K562 (cell line): Measurements from ENCODE around the gene UBR7. TPM values are rescaled to one million over a fixed set of nuclear protein-coding genes. Genes with fewer than 3 reads are reported as not detected.

Experiments
- ARHGAP35 ChIP-seq: fragments of 450-650 bp; IDR thresholded peaks from 2 replicates; pipeline ENCODE4 v1.6.1; 2018; ENCODE audit not compliant: partially characterized antibody
- C11orf30 ChIP-seq: fragments of 450-650 bp; IDR thresholded peaks from 2 replicates; pipeline ENCODE4 v1.6.1; 2016; ENCODE audit warnings: low read depth, mild to moderate bottlenecking
- FOXP1 ChIP-seq: sonication (generic); formaldehyde crosslinking; IDR thresholded peaks from 2 replicates; pipeline ENCODE4 v1.8.0; 2022; ENCODE audit warnings: mild to moderate bottlenecking, missing genetic modification reagents
- HDAC1 ChIP-seq, 2 experiments: fragments of 450-650 bp; IDR thresholded peaks; 2 replicates each; pipeline ENCODE4 v1.6.1; 2016 to 2017; ENCODE audit warnings: inconsistent platforms in 1 of 2, mild to moderate bottlenecking in 1 of 2, moderate library complexity in 1 of 2
- HNRNPH1 ChIP-seq: fragments of 200-400 bp; formaldehyde crosslinking; optimal IDR thresholded peaks from 2 replicates; pipeline ENCODE3; 2017; ENCODE audit warnings: low read depth, mild to moderate bottlenecking, low read length, moderate library complexity
- HNRNPL ChIP-seq: fragments of 200-400 bp; formaldehyde crosslinking; IDR thresholded peaks from 2 replicates; pipeline ENCODE4 v1.6.1; 2017; ENCODE audit warnings: low read depth, mild to moderate bottlenecking, low read length
- MAZ ChIP-seq, 2 experiments: fragments of 450-650 bp in 1 of 2; sonication (generic) in 1 of 2; formaldehyde crosslinking; IDR thresholded peaks in 1 of 2; conservative IDR thresholded peaks in 1 of 2; 2 replicates each; pipeline versions ENCODE4 v1.4.0 to v1.5.0; 2020; ENCODE audit warnings: mild to moderate bottlenecking in 1 of 2, missing genetic modification reagents in 1 of 2
- MBD2 ChIP-seq: sonication (generic); IDR thresholded peaks from 2 replicates; pipeline ENCODE4 v1.6.1; 2016; ENCODE audit warnings: low read depth, borderline replicate concordance
- MIER1 ChIP-seq: fragments of 450-650 bp; IDR thresholded peaks from 2 replicates; pipeline ENCODE4 v1.6.1; 2016; ENCODE audit warnings: antibody characterized with exemption, mild to moderate bottlenecking, low read depth
- NCOA6 ChIP-seq: fragments of 450-650 bp; IDR thresholded peaks from 2 replicates; pipeline ENCODE4 v1.6.1; 2017; ENCODE audit warnings: mild to moderate bottlenecking
- PML ChIP-seq: IDR thresholded peaks from 2 replicates; pipeline ENCODE4 v1.6.1; 2012; ENCODE audit warnings: low read length, inconsistent platforms
- POLR2AphosphoS5 ChIP-seq: IDR thresholded peaks from 2 replicates; pipeline ENCODE4 v1.6.1; 2011; ENCODE audit warnings: mild to moderate bottlenecking, low read depth, low read length, moderate library complexity; ENCODE audit not compliant: control insufficient read depth, insufficient read depth
- POLR2B ChIP-seq: fragments of 450-650 bp; IDR thresholded peaks from 2 replicates; pipeline ENCODE4 v1.6.1; 2018; ENCODE audit warnings: low read depth; ENCODE audit not compliant: partially characterized antibody
- RBFOX2 ChIP-seq: fragments of 200-400 bp; formaldehyde crosslinking; IDR thresholded peaks from 2 replicates; pipeline ENCODE4 v1.6.1; 2017; ENCODE audit warnings: low read depth, mild to moderate bottlenecking, low read length, moderate library complexity
- RBM14 ChIP-seq: fragments of 200-400 bp; formaldehyde crosslinking; IDR thresholded peaks from 2 replicates; pipeline ENCODE4 v1.6.1; 2018; ENCODE audit warnings: low read depth, mild to moderate bottlenecking, low read length, moderate library complexity, borderline replicate concordance; ENCODE audit not compliant: insufficient read depth
- SMAD4 ChIP-seq: fragments of 250-450 bp; sonication (Bioruptor Pico); conservative IDR thresholded peaks from 2 replicates; pipeline ENCODE4 v1.8.0; 2021; ENCODE audit warnings: inconsistent platforms, mild to moderate bottlenecking, moderate library complexity
- TBL1XR1 ChIP-seq, 2 experiments: IDR thresholded peaks; 2 replicates each; pipeline ENCODE4 v1.6.1; 2012; ENCODE audit warnings: improper control_type of control experiment in 2 of 2, low read length in 2 of 2, mild to moderate bottlenecking in 1 of 2
- TEAD2 ChIP-seq: fragments of 450-650 bp; IDR thresholded peaks from 2 replicates; pipeline ENCODE4 v1.6.1; 2016; ENCODE audit warnings: missing genetic modification characterization, control low read depth, missing compliant biosample characterization
- ZNF766 ChIP-seq: fragments of 200-800 bp; sonication (Bioruptor generic); conservative IDR thresholded peaks from 2 replicates; pipeline ENCODE4 v1.6.1; 2016; ENCODE audit warnings: missing genetic modification characterization, missing compliant biosample characterization
- polyA plus RNA-seq, 8 experiments: library from polyadenylated mRNA; depleted of rRNA in 4 of 8; stranded (reverse) in 5 of 8; unstranded in 3 of 8; fragments of >200 nt; fragmentation: Nextera tagmentation in 2 of 8; fragmentation: Illumina TruSeq in 1 of 8; extraction: Ambion mirVana in 2 of 8; extraction: Trizol in 1 of 8; gene quantifications; 2 replicates each; pipeline versions ENCODE4 v1.2.1 to v1.2.3, GENCODE V29; 2011 to 2014; ENCODE audit warnings: inconsistent platforms in 1 of 8, missing spikeins in 1 of 8
- total RNA-seq, 7 experiments: library from RNA; depleted of rRNA in 6 of 7; stranded (reverse); fragments of >200 nt in 6 of 7; fragmentation: Illumina TruSeq in 2 of 7; extraction: Trizol in 2 of 7; gene quantifications; 2 replicates each; pipeline versions ENCODE4 v1.2.1 to v1.2.3, GENCODE V29; 2011 to 2021; ENCODE audit warnings: low replicate concordance in 1 of 7
- TF ChIP-seq, protein P1 (sequence below): sonication (generic); formaldehyde crosslinking; IDR thresholded peaks from 2 replicates; pipeline ENCODE4 v1.8.1; 2022; ENCODE audit warnings: missing genetic modification reagents
- TF ChIP-seq, protein P2 (sequence below), 3 experiments: fragments of 200-800 bp in 1 of 3; sonication (Bioruptor generic) in 1 of 3; sonication (generic) in 1 of 3; formaldehyde crosslinking in 1 of 3; IDR thresholded peaks; 2 replicates each; pipeline versions ENCODE4 v1.6.1 to v1.8.0; 2016 to 2022; ENCODE audit warnings: mild to moderate bottlenecking in 2 of 3, missing compliant biosample characterization in 2 of 3, missing genetic modification characterization in 2 of 3, missing genetic modification reagents in 1 of 3
- TF ChIP-seq, protein P3 (sequence below): sonication (generic); formaldehyde crosslinking; IDR thresholded peaks from 2 replicates; pipeline ENCODE4 v1.8.0; 2023; ENCODE audit warnings: mild to moderate bottlenecking, missing genetic modification reagents

UBR7 gene
- total and polyA plus RNA-seq, 9 of the 15 experiments (the other 6 are each of a cell fraction or from before 2014, with no cell fraction given) = 12.5 to 63.0 (median 34.4) TPM

DNA sequence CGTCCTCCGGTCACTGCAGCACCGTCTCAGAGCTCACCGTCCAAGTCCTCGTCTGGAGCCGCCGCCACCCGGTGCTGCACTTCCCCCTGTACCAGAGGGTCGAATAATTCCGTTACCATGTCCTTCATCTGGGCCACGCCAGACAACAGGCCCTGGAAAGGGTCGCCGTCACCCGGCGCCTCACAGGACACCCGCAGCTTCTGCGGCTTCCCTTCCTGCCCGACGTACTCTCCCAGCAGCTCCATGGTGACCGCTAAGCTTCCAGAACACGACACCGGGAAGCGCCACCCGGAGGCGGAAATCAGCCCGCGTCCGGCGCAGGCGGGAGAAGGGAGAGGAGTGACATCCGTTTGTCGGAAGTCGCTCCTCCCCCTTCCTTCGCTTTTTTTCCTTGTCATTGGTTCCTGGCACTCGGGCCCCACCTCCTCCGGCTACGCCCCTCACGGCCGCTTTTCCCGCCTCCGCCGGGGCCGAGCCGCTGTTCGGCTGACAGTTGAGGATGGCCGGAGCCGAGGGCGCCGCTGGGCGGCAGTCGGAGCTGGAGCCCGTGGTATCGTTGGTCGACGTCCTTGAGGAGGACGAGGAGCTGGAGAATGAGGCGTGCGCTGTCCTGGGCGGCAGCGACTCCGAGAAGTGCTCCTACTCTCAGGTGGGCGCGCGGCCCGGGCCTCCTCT lies at the start of gene UBR7, which contains the start of gene GON7 (continued):
- TF ChIP-seq TEAD2 (tag) (no peak), HNRNPH1 (no peak), POLR2AphosphoS5 (peak; percentile 47; the same call in 1 of the 2 replicates), TBL1XR1 (IDR thresholded peaks at IDR 0.05; ENCODE audit: low read length in 2 of 2) (no peak), ZNF766 (CRISPR knock-in tag) (no peak), C11orf30 (peak; percentile 75), SMAD4 (CRISPR knock-in tag) (0 out of 2 replicates have a peak, but pooled peaks have one; percentile 19), HNRNPL (0 out of 2 replicates have a peak, but pooled peaks have one; percentile 32), MIER1 (no peak), NCOA6 (peak; percentile 93), RBFOX2 (peak; percentile 95), MBD2 (no peak), PML (peak; percentile 50; the same call in 1 of the 2 replicates), RBM14 (no peak), ARHGAP35 (no peak), FOXP1 (no peak; the same call in 1 of the 2 replicates), HDAC1 (IDR thresholded peaks at IDR 0.05) (peak in 1 of 2 experiments; percentile 54; a peak in 1 of 4 replicates), POLR2B (peak; percentile 62), MAZ (CRISPR knock-in tag; conservative IDR thresholded peaks at IDR 0.05 in 1 of 2, IDR thresholded peaks at IDR 0.05 in 1 of 2) (peak in 1 of 2 experiments; percentile 44; a peak in 3 of 4 replicates)
- TF ChIP-seq, protein P1, sequence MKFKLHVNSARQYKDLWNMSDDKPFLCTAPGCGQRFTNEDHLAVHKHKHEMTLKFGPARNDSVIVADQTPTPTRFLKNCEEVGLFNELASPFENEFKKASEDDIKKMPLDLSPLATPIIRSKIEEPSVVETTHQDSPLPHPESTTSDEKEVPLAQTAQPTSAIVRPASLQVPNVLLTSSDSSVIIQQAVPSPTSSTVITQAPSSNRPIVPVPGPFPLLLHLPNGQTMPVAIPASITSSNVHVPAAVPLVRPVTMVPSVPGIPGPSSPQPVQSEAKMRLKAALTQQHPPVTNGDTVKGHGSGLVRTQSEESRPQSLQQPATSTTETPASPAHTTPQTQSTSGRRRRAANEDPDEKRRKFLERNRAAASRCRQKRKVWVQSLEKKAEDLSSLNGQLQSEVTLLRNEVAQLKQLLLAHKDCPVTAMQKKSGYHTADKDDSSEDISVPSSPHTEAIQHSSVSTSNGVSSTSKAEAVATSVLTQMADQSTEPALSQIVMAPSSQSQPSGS = no peak
- TF ChIP-seq, protein P2, sequence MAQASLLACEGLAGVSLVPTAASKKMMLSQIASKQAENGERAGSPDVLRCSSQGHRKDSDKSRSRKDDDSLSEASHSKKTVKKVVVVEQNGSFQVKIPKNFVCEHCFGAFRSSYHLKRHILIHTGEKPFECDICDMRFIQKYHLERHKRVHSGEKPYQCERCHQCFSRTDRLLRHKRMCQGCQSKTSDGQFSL (CRISPR knock-in tag; IDR thresholded peaks at IDR 0.05) = no peak
- TF ChIP-seq, protein P2 (tag; IDR thresholded peaks at IDR 0.05) = no peak
- TF ChIP-seq, protein P3, sequence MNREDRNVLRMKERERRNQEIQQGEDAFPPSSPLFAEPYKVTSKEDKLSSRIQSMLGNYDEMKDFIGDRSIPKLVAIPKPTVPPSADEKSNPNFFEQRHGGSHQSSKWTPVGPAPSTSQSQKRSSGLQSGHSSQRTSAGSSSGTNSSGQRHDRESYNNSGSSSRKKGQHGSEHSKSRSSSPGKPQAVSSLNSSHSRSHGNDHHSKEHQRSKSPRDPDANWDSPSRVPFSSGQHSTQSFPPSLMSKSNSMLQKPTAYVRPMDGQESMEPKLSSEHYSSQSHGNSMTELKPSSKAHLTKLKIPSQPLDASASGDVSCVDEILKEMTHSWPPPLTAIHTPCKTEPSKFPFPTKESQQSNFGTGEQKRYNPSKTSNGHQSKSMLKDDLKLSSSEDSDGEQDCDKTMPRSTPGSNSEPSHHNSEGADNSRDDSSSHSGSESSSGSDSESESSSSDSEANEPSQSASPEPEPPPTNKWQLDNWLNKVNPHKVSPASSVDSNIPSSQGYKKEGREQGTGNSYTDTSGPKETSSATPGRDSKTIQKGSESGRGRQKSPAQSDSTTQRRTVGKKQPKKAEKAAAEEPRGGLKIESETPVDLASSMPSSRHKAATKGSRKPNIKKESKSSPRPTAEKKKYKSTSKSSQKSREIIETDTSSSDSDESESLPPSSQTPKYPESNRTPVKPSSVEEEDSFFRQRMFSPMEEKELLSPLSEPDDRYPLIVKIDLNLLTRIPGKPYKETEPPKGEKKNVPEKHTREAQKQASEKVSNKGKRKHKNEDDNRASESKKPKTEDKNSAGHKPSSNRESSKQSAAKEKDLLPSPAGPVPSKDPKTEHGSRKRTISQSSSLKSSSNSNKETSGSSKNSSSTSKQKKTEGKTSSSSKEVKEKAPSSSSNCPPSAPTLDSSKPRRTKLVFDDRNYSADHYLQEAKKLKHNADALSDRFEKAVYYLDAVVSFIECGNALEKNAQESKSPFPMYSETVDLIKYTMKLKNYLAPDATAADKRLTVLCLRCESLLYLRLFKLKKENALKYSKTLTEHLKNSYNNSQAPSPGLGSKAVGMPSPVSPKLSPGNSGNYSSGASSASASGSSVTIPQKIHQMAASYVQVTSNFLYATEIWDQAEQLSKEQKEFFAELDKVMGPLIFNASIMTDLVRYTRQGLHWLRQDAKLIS = 0 out of 2 replicates have a peak, but pooled peaks have one; percentile 4
